GM21515 (cell line): ENCODE results near the gene MYO6.
"Not testable (repeated sequence)": the region's sequence is repeated elsewhere in the genome, so short reads cannot be mapped to it uniquely, and the experiment has no call there.

ENCODE experiments used
- ATAC-seq: cut with Tn5 transposase; IDR thresholded peaks from one replicate; pipeline ENCODE4 v1.9.1; 2021; ENCODE audit not compliant: unreplicated experiment

Gene MYO6

DNA sequence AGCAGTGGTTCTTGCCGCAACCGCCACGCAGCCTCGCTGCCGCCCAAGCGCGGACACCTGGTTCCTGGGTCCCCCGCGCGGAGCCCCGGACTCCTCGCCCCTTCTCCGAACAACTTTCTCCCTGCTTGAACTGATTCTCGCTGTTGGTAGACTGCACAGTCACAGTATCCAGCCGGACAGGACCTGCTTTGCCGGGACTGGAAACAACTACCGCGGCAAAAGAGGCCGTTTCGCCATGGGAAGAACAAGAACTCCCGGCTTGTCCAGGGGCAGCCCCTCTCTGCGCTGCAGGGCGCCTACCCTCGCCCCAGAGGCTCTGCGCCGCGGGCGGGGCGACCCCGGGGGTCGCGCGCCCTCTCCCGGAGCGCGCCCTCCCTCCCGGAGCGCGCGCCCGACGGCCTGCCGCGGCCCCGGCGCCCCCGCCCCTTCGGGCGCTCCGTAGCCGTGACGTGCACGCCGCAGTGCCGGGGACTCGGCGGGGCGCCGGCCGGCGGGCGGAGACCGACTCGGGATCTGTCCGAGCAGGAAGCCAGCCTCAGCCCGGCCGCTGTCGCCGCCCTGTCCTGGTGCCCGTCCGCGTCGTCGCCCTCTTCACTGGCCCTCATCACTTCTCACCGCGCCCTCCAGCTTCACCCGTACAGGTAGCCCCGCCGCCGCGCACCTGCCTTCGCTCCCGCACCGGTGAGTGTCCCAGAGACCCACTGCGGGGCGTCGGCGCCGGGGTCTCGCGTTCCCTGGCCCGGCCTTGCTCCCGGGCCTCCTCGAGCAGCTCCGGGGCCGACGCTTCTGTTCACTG, at the start of gene MYO6:
MYO6 (plus strand) TSS at position 497 of the 796 bp plus-strand sequence. CDS start 68,309 bp downstream, outside the sequence.
- ATAC-seq = peak; percentile 84

DNA sequence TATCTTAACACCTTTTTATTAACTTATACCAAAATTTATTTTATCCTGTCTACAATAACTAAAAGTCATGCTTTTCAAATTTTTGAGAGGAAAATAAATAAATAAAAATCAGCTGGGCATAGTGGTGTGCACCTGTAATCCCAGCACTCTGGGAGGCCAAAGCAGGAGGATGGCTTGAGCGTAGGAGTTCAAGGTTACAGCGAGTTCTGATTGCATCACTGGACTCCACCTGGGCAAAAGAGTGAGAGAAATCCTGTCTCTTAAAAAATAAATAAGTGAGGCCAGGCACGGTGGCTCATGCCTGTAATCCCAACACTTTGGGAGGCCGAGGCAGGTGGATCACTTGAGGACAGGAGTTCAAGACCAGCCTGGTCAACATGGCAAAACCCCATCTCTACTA, 40.7 kb upstream of the MYO6 start:
- ATAC-seq = not testable (repeated sequence)

- no peak for ATAC-seq
Measured at GRCh38 chr6:75711173-75711572, 37.9 kb upstream of the MYO6 start.

GRCh38 chr6:75719133-75719532, 29.9 kb upstream of the MYO6 start:
- no peak for ATAC-seq

GRCh38 chr6:75723382-75723781, 25.7 kb upstream of the MYO6 start:
- ATAC-seq = no peak

- no peak for ATAC-seq
Measured at GRCh38 chr6:75727206-75727605, 21.8 kb upstream of the MYO6 start.

GRCh38 chr6:75731029-75731428, 18.0 kb upstream of the MYO6 start:
- not testable (repeated sequence) for ATAC-seq

DNA sequence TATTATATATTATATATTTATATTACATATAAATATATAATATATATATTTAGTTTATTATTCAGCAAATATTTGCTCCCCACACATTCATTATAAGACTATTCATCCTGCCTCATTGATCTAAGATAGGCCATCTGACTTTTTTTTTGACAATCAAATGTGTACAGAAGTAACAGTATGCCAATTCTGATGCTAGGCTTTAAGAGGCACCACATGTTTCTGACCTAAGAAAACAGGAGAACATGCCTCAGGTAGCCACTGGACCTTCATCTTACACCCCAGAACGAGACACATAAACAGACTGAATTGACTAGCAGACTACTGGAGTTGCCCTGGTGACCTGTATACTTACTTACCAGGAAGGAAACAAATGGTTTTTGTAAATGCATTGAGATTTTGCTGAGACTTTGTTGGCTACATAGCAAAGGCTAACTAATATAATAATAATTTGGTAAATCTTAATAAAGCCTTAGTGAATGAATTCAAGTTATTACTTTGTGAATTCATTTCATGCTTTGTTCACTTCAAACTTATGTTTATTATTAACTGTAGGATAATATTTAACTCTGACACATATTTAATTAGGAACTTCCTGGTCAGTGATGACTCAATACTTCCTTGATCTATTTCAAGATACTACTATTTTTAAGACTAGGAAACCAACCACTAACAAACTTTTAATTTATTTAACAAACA, 13.4 kb upstream of the MYO6 start:
- peak; percentile 76 for ATAC-seq

GRCh38 chr6:75743971-75744370, 5.1 kb upstream of the MYO6 start:
- ATAC-seq = no peak

DNA sequence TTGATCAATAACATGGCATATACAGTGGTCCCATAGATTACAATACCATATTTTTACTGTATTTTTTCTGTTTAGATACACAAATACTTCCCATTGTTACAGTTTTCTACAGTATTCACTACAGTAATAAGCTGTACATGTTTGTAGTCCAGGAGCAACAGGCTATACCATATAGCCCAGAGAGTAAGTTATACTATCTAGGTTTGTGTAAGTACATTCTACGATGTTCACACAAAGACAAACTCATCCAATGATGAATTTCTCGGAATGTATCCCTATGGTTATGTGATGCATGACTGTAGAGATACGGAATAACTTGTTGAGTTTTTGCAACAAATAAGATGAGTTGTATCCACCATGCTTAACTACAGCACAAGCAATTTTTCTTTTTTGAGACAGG, 3.6 kb upstream of the MYO6 start:
- no peak for ATAC-seq

GRCh38 chr6:75746221-75746620, 2.8 kb upstream of the MYO6 start:
- ATAC-seq = no peak

DNA sequence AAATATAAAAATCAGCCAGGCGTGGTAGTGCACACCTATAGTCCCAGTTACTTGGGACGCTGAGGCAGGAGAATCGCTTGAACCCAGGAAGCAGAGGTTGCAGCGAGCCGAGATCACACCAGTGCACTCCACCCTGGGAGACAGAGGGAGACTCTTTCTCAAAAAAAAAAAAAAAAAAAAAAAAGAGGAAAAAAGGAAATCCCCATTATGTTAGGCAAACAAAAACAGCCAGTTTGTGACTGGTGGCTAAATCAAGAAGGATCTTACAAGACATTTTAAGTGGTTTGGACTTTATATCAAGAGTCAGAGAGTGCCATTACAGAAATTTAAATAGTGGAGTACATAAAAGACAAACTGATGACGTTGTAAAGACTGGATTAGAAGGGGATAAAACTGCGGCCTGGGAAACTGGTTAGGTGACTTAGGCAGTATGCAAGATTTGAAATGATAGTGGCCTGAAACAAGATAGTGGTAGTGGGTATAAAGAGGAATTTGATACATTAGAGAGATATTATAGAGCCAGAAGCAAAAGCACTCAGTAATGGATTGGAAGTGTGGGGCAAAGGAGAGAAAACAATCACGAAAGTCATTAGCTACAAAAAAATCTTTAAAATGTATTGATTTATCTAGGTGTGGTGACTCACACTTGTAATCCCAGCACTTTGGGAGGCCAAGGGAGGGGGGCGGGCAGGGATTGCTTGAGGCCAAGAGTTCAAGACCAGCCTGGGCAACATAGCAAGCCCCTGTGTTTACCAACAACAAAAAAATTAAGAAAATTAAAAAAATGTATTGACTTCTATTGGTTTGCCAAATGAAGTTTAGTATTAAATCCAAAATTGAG, 1.7 kb upstream of the MYO6 start:
- ATAC-seq = no peak

- ATAC-seq = peak; percentile 1
Measured at GRCh38 chr6:75748003-75748742, 866 bp upstream of the MYO6 start.

DNA sequence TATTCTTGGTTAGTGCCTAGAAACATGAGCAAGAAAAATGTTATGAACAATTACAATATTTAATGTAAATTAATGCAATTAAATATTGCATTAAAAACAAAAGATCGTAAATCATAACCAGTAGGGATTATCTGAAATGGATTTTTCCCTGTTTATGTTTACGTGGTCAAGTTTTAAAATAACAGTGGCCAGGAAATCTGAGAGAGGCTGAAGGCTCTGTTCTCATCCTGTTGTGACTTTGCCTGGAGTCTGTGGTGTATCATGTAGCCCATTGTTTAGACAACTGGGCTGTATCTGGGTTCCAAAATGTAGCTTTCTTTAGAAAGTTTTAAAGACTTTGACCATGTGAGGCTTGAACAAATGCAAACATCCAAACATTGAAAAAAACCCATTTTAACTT, 2.4 kb downstream of the MYO6 start:
- ATAC-seq = no peak

- ATAC-seq = no peak
Measured at GRCh38 chr6:75752365-75752764, 3.3 kb downstream of the MYO6 start.

DNA sequence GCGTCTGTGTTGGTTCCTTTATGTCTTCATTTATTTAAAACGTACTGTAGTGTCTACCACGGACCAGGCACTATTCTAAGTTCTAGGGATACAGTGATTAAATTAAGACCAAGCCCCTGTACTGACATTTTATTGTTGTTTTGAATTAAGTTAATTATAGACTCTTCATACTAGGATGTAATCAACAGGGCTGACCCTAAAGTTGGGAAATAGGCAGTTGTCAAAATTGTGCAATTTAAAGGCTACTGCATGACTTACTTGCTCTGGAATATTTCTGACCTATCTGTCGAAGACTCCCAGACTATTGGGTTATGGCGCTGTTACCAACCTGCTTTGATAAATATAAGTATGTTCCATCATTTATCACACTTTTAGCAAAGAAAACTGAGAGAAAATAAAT, 6.7 kb downstream of the MYO6 start:
- no peak for ATAC-seq

GRCh38 chr6:75757295-75757694, 8.3 kb downstream of the MYO6 start:
- no peak for ATAC-seq

DNA sequence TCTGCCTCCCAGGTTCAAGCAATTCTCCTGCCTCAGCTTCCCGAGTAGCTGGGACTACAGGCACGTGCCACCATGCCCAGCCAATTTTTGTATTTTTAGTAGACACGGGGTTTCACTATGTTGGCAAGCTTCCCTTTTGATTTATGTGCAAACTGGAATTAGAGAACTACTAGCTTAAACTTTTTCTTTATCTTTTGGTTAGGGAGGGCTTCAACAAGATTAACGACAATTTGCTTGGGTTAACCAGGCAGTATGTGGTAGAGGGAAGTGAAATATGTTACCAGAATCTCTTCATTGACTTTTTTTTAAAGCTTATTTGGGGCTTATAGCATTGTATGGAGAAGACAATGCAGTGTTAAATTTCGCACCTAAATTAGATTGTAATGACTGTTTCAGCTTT, 9.0 kb downstream of the MYO6 start:
- ATAC-seq = no peak

GRCh38 chr6:75759207-75759606, 10.2 kb downstream of the MYO6 start:
- ATAC-seq = no peak

GRCh38 chr6:75760320-75760719, 11.3 kb downstream of the MYO6 start:
- ATAC-seq = no peak

GRCh38 chr6:75761489-75761888, 12.4 kb downstream of the MYO6 start:
- ATAC-seq = no peak
